Esophagus muscularis mucosa (tissue), 4 donors: ENCODE results near the gene IRF2BP2. TPM values are rescaled to one million over a fixed set of nuclear protein-coding genes. Genes with fewer than 3 reads are reported as not detected.

ENCODE experiments used
- DNase-seq: peaks from one replicate; pipeline ENCODE4 v3.0.0-alpha.2; 2017; ENCODE audit errors: extremely low spot score
- H3K27ac ChIP-seq, 4 donors: fragments of 200-600 bp; sonication (generic); replicated peaks in 1 of 4; 1 replicate in 3 of 4; 2 replicates in 1 of 4; pipeline ENCODE4 v1.5.1; 2016 to 2019; ENCODE audit warnings: mild to moderate bottlenecking in 1 of 4
- H3K27me3 ChIP-seq, 4 donors: fragments of 200-600 bp; sonication (generic); one replicate each; pipeline versions ENCODE4 v1.5.1 to v1.6.0; 2016 to 2019
- H3K36me3 ChIP-seq, 4 donors: fragments of 200-600 bp; sonication (generic); one replicate each; pipeline ENCODE4 v1.5.1; 2016 to 2019
- H3K4me1 ChIP-seq, 4 donors: fragments of 200-600 bp; sonication (generic); one replicate each; pipeline ENCODE4 v1.5.1; 2016 to 2019
- H3K4me3 ChIP-seq, 4 donors: fragments of 200-600 bp; sonication (generic); 1 replicate in 2 of 4; 2 replicates in 2 of 4; pipeline ENCODE4 v1.5.1; 2016 to 2019; ENCODE audit warnings: mild to moderate bottlenecking in 4 of 4, moderate library complexity in 1 of 4
- H3K9me3 ChIP-seq, 4 donors: fragments of 200-600 bp; sonication (generic); 1 replicate in 3 of 4; 2 replicates in 1 of 4; pipeline ENCODE4 v1.5.1; 2016 to 2019
- CTCF ChIP-seq, 3 experiments: fragments of 200-600 bp in 2 of 3; fragments of 450-650 bp in 1 of 3; sonication (generic) in 2 of 3; IDR thresholded peaks; one replicate each; pipeline ENCODE4 v1.5.1; 2017 to 2019; ENCODE audit warnings: antibody characterized with exemption in 3 of 3, mild to moderate bottlenecking in 2 of 3, moderate library complexity in 1 of 3
- EP300 ChIP-seq: sonication (generic); formaldehyde crosslinking; IDR thresholded peaks from one replicate; pipeline ENCODE4 v1.6.1; 2017; ENCODE audit warnings: antibody characterized with exemption
- POLR2A ChIP-seq: fragments of 450-650 bp; IDR thresholded peaks from one replicate; pipeline ENCODE4 v1.6.1; 2017; ENCODE audit warnings: antibody characterized with exemption, moderate library complexity, mild to moderate bottlenecking, low read depth
- POLR2AphosphoS5 ChIP-seq, 2 donors: sonication (generic); formaldehyde crosslinking; IDR thresholded peaks; one replicate each; pipeline ENCODE4 v1.6.1; 2017; ENCODE audit warnings: antibody characterized with exemption in 2 of 2
- WGBS: methylation state at CpG from one replicate; pipeline ENCODE4 v1.1.5; 2018; 5-methylcytosine and 5-hydroxymethylcytosine counted together
- intact Hi-C: fragments of 100-400 bp; cut with DNase I; formaldehyde crosslinking; loops from one replicate; pipeline ENCODE4 v1.15.1; 2023
- total RNA-seq, 4 donors: library from RNA; depleted of rRNA; stranded (reverse); fragments of >200 nt; gene quantifications; one replicate each; pipeline versions ENCODE4 v1.1.0 to v1.2.1, GENCODE V29; 2016

Gene IRF2BP2
- total RNA-seq, 4 donors from 2014 or later, result 83.3 to 119 (median 97.9) TPM

GRCh38 chr1:234582681-234583301 is 27.2 kb downstream of the IRF2BP2 start:
- intact Hi-C loops, result no loop called here
- Histone ChIP-seq H3K9me3 (no peaks in the 10 kb centered on the region), H3K27me3 (no peaks in the 10 kb centered on the region), H3K27ac (peak overlapping the region; percentile 78 to 87 (median 81)), H3K4me1 (peaks cover 37 to 52% (median 49%) of the 10 kb centered on the region in 4 donors), H3K36me3 (no peaks in the 10 kb centered on the region), H3K4me3 (no peak overlapping the region)
- 36% methylated on average over 9 of the region's 9 CpGs for WGBS
- DNase-seq, result peak; percentile 70
- TF ChIP-seq CTCF (IDR thresholded peaks at IDR 0.05) (no peak), EP300 (no peak)

GRCh38 chr1:234582186-234582585 is 27.8 kb downstream of the IRF2BP2 start:
- H3K4me3 ChIP-seq, result no peak overlapping the region
- intact Hi-C loops, result no loop called here
- H3K9me3 ChIP-seq, result no peaks in the 10 kb centered on the region
- 78% methylated on average over 8 of the region's 8 CpGs for WGBS
- DNase-seq, result peak; percentile 74
- H3K36me3 ChIP-seq, result no peaks in the 10 kb centered on the region
- peaks cover 37 to 52% (median 49%) of the 10 kb centered on the region in 4 donors for H3K4me1 ChIP-seq
- TF ChIP-seq POLR2AphosphoS5 (IDR thresholded peaks at IDR 0.05) (peak; percentile 20 to 64), EP300 (no peak)
- peak overlapping the region; percentile 78 to 87 (median 81) for H3K27ac ChIP-seq
- H3K27me3 ChIP-seq, result no peaks in the 10 kb centered on the region

- TF ChIP-seq CTCF (IDR thresholded peaks at IDR 0.05) (no peak), POLR2AphosphoS5 (IDR thresholded peaks at IDR 0.05) (no peak), POLR2A (no peak), EP300 (no peak)
- Histone ChIP-seq H3K4me3 (no peak overlapping the region), H3K27ac (peak overlapping the region in 2 of 4 donors; percentile 78 to 87), H3K9me3 (no peaks in the 10 kb centered on the region), H3K36me3 (no peaks in the 10 kb centered on the region), H3K4me1 (peaks cover 35 to 48% (median 46%) of the 10 kb centered on the region in 4 donors), H3K27me3 (no peaks in the 10 kb centered on the region)
- peak; percentile 50 for DNase-seq
- intact Hi-C loops, result no loop called here
- WGBS, result 87% methylated on average over 7 of the region's 7 CpGs
Measured at GRCh38 chr1:234581063-234581714, 28.8 kb downstream of the IRF2BP2 start.

GRCh38 chr1:234579967-234580366 is 30.0 kb downstream of the IRF2BP2 start:
- intact Hi-C loops, result no loop called here
- Histone ChIP-seq H3K4me3 (no peak overlapping the region), H3K36me3 (no peaks in the 10 kb centered on the region), H3K27ac (no peak overlapping the region), H3K4me1 (peaks cover 24 to 35% (median 34%) of the 10 kb centered on the region in 4 donors), H3K9me3 (no peaks in the 10 kb centered on the region), H3K27me3 (no peaks in the 10 kb centered on the region)
- TF ChIP-seq CTCF (IDR thresholded peaks at IDR 0.05) (peak in 1 of 3 experiments; percentile 16), POLR2AphosphoS5 (IDR thresholded peaks at IDR 0.05) (no peak), POLR2A (no peak), EP300 (no peak)
- no peak for DNase-seq

- intact Hi-C loops, result no loop called here
- Histone ChIP-seq H3K4me1 (peaks cover 14 to 27% (median 25%) of the 10 kb centered on the region in 4 donors), H3K36me3 (no peaks in the 10 kb centered on the region), H3K27ac (no peak overlapping the region), H3K4me3 (no peak overlapping the region), H3K9me3 (no peaks in the 10 kb centered on the region), H3K27me3 (no peaks in the 10 kb centered on the region)
- DNase-seq, result no peak
- 92% methylated on average over 8 of the region's 8 CpGs for WGBS
- TF ChIP-seq EP300 (no peak), POLR2A (no peak)
Measured at GRCh38 chr1:234578735-234579134, 31.2 kb downstream of the IRF2BP2 start.
